CD4-positive, alpha-beta T cell treated with Interleukin-15 for 4 hours (primary cell): ENCODE results near the gene MLH1.

Experiments used
- DNase-seq: peaks from one replicate; pipeline ENCODE4 v3.0.0-alpha.2; 2020; ENCODE audit warnings: low spot score

The MLH1 gene

DNA sequence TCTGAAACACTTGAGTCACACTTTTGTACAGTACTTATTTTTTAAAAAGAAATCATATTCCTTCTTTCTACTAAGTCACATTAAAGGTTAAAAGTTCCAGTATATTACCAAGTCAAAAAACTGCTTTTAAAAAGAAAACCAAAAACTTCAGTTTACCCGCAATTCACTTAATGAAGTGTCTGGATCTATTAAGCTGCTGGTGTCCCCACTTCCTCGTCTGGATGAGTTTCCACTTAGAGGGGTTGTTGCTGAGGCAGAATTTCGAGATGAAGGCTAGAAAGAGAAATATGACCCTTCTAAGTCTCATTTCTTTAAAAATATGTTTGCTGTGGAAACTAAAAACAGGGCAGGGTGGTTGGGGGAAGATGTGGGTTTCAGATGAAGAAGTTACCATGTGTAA is 101.3 kb downstream of the MLH1 start:
- DNase-seq: no peak

DNA sequence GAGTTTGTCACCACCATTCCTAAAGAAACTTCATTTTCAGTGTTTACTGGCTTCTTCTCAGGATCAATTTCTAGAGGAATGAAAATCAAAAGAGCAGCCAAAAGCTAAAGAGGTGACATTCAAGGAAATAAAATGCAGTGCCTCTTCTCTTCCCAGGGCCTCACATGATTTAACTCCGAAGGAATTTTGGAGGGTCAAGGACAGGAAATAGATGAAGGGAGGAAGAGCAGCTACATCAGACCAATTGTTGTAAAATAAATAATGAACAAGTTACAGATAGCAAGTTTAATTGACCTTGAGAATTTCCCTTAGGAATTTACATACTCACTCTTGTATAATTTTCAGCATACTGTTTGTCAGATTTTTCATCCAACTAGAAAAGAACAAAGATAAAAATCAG is 103.0 kb downstream of the MLH1 start:
- DNase-seq: no peak

DNA sequence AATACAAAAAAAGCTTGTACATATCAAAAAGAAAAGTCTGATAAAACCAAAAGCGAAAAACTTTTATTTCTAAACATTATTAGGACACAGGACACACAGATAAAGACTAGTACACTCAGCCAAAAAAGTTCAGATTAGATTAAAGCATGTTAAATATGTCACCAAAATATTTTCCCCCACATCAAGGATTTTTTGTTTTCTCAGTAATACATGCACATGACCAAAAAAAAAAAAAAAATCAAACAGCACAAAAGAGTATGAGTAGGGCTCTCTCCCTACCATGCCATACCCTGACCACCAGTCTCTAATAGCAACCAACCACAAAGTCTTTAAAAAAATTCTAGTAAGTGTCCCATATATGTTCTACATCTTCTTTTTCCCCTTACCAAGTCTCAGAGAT is 103.7 kb downstream of the MLH1 start:
- no peak for DNase-seq

DNA sequence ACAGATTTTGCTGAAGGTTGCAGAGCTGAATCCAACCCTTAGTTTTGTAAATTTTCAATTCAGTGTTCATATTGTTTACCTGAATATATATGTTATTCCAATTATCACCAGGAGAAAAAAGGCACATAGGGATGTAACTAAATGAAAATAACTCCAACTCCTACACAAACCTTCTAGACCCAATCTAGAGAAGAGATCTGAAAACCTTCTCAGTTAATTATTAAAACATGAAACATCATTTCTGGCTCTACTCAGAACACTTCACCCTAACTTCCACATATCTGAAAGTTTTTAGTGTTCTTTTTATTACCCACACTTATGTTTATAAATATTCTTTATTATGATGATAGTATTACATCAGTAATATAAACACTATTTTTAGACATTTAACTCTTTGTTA is 104.5 kb downstream of the MLH1 start:
- no peak for DNase-seq

DNA sequence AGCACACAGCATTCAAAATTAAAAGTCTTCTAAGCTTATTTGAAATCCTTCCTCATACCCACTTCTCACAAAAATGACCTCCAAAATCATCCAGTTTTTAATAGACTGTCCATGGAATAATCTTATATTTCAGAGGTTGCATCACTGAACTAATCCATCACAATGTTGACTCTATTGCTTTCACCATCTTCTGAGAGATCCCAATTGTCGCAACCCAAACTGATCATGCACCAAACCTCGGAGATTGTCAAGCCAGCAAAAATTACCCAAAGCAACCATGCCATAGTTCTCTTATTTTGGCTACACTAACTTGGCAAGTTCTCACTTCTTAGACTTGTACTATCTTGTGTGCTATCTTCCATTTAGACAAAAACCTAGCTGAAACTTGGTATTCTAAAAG is 105.6 kb downstream of the MLH1 start:
- DNase-seq: no peak

DNA sequence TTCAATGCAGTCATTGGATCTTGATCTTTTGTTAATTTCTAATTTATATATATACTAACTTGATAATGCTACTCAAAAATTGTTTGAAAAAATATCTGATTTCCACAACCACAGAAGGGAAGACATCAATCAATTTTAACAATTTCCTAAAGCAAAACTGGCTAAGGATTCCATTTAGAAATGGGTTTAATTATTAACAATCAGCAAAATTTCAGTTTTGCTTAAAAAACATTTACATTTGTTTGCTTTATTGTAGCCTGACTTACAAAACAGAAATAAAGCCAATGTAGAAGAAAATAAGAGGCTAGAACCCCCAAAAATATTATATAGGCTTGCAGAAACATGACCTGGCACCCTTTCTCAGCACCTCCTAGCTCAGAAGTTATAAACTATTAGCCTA is 106.2 kb downstream of the MLH1 start:
- no peak for DNase-seq

DNA sequence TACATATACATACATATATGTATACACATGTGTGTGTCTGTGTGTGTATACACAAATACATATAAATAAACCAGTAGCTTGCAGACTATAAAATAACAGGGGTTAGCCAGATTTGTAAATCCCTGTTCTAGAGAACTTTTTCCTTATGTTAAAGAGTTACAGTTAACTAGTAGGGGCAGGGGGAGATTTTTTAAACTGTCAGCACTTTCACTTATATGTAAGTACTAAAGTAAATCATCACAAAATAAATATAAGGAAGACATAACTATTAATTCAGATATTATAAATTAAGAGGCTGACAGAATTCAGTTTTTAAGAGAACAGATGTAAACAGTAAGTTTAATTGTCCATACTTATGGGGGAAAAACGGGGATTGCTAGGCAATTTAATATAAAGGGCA is 107.1 kb downstream of the MLH1 start:
- no peak for DNase-seq
